K562 (cell line): ENCODE data around the gene B4GALNT3. TPM values are rescaled to one million over a fixed set of nuclear protein-coding genes. Genes with fewer than 3 reads are reported as not detected.

Experiments
- CHD4 ChIP-seq: fragments of 200-600 bp; sonication (generic); IDR thresholded peaks from 3 replicates; pipeline ENCODE4 v1.6.1; 2012; ENCODE audit warnings: low read depth, mild to moderate bottlenecking, mixed read lengths, low read length, inconsistent platforms; ENCODE audit not compliant: insufficient read depth, insufficient replicate concordance, poor library complexity, severe bottlenecking
- POLR2H ChIP-seq: IDR thresholded peaks from 2 replicates; pipeline ENCODE4 v1.6.1; 2016; ENCODE audit warnings: missing genetic modification characterization, low read depth, mild to moderate bottlenecking, control low read depth, missing compliant biosample characterization, moderate library complexity
- ZNF41 ChIP-seq: fragments of 250-450 bp; sonication (Bioruptor Pico); conservative IDR thresholded peaks from 2 replicates; pipeline ENCODE4 v1.4.0; 2020; ENCODE audit warnings: mild to moderate bottlenecking
- ZNF551 ChIP-seq: fragments of 250-450 bp; sonication (Bioruptor Pico); IDR thresholded peaks from 2 replicates; pipeline ENCODE4 v1.5.0; 2021; ENCODE audit warnings: mild to moderate bottlenecking, moderate library complexity
- polyA plus RNA-seq, 8 experiments: library from polyadenylated mRNA; depleted of rRNA in 4 of 8; stranded (reverse) in 5 of 8; unstranded in 3 of 8; fragments of >200 nt; fragmentation: Nextera tagmentation in 2 of 8; fragmentation: Illumina TruSeq in 1 of 8; extraction: Ambion mirVana in 2 of 8; extraction: Trizol in 1 of 8; gene quantifications; 2 replicates each; pipeline versions ENCODE4 v1.2.1 to v1.2.3, GENCODE V29; 2011 to 2014; ENCODE audit warnings: inconsistent platforms in 1 of 8, missing spikeins in 1 of 8
- total RNA-seq, 7 experiments: library from RNA; depleted of rRNA in 6 of 7; stranded (reverse); fragments of >200 nt in 6 of 7; fragmentation: Illumina TruSeq in 2 of 7; extraction: Trizol in 2 of 7; gene quantifications; 2 replicates each; pipeline versions ENCODE4 v1.2.1 to v1.2.3, GENCODE V29; 2011 to 2021; ENCODE audit warnings: low replicate concordance in 1 of 7
- TF ChIP-seq, protein P1 (sequence below): fragments of 450-650 bp; IDR thresholded peaks from 2 replicates; pipeline ENCODE4 v1.6.1; 2016; ENCODE audit warnings: mild to moderate bottlenecking, moderate library complexity
- TF ChIP-seq, protein P2 (sequence below): fragments of 450-650 bp; formaldehyde crosslinking; IDR thresholded peaks from 2 replicates; pipeline ENCODE4 v1.4.0; 2022; ENCODE audit warnings: mild to moderate bottlenecking, moderate library complexity
- TF ChIP-seq, protein P3 (sequence below): fragments of 250-450 bp; sonication (Bioruptor Pico); IDR thresholded peaks from 2 replicates; pipeline ENCODE4 v1.4.0; 2020

Gene B4GALNT3
- total and polyA plus RNA-seq, 9 of the 15 experiments (the other 6 are each of a cell fraction or from before 2014, with no cell fraction given): 0.04 to 0.36 (median 0.10) TPM; not detected in 6

DNA sequence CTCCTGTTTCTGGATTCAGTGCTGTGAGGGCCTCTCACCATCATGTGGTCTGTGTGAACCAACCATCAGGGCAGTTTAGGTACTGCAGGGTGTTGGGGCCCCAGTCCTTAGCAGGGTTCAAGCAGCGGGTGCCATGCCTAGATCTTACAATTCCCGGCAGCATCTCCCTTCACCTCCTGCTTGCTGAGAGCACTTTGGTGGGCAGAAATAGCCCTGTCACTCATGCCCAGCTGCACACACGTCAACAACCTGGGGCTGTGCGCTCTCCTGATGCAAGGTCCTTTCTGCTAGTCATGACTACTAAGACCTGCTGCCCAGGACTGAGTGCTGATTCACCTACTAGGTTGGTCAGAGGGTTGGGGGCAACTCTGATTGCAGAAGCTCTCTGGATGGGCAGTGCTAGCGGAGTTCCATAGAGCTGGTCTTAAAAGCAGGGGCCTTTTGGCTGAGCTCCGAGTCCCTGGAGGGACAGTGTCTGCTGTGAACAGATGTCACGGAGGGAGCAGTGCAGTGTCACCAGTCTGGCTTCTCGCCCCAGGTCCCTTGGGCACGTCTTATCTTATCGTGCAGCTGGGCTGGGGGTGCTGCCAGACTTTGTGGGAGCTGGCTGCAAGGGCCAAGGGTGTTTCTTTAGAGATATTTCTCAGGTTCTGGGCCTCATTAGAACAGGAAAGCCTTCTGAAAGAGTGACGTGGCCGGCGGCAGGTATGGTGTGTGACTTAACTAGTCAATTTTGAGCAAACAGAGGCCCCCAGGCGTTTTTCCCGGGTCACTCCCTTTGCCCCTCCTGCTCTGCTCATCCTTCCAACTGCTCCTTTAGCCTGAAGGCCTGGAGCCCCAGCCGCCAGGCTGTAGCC, 131.7 kb downstream of the B4GALNT3 start (continued):
- TF ChIP-seq, protein P1, sequence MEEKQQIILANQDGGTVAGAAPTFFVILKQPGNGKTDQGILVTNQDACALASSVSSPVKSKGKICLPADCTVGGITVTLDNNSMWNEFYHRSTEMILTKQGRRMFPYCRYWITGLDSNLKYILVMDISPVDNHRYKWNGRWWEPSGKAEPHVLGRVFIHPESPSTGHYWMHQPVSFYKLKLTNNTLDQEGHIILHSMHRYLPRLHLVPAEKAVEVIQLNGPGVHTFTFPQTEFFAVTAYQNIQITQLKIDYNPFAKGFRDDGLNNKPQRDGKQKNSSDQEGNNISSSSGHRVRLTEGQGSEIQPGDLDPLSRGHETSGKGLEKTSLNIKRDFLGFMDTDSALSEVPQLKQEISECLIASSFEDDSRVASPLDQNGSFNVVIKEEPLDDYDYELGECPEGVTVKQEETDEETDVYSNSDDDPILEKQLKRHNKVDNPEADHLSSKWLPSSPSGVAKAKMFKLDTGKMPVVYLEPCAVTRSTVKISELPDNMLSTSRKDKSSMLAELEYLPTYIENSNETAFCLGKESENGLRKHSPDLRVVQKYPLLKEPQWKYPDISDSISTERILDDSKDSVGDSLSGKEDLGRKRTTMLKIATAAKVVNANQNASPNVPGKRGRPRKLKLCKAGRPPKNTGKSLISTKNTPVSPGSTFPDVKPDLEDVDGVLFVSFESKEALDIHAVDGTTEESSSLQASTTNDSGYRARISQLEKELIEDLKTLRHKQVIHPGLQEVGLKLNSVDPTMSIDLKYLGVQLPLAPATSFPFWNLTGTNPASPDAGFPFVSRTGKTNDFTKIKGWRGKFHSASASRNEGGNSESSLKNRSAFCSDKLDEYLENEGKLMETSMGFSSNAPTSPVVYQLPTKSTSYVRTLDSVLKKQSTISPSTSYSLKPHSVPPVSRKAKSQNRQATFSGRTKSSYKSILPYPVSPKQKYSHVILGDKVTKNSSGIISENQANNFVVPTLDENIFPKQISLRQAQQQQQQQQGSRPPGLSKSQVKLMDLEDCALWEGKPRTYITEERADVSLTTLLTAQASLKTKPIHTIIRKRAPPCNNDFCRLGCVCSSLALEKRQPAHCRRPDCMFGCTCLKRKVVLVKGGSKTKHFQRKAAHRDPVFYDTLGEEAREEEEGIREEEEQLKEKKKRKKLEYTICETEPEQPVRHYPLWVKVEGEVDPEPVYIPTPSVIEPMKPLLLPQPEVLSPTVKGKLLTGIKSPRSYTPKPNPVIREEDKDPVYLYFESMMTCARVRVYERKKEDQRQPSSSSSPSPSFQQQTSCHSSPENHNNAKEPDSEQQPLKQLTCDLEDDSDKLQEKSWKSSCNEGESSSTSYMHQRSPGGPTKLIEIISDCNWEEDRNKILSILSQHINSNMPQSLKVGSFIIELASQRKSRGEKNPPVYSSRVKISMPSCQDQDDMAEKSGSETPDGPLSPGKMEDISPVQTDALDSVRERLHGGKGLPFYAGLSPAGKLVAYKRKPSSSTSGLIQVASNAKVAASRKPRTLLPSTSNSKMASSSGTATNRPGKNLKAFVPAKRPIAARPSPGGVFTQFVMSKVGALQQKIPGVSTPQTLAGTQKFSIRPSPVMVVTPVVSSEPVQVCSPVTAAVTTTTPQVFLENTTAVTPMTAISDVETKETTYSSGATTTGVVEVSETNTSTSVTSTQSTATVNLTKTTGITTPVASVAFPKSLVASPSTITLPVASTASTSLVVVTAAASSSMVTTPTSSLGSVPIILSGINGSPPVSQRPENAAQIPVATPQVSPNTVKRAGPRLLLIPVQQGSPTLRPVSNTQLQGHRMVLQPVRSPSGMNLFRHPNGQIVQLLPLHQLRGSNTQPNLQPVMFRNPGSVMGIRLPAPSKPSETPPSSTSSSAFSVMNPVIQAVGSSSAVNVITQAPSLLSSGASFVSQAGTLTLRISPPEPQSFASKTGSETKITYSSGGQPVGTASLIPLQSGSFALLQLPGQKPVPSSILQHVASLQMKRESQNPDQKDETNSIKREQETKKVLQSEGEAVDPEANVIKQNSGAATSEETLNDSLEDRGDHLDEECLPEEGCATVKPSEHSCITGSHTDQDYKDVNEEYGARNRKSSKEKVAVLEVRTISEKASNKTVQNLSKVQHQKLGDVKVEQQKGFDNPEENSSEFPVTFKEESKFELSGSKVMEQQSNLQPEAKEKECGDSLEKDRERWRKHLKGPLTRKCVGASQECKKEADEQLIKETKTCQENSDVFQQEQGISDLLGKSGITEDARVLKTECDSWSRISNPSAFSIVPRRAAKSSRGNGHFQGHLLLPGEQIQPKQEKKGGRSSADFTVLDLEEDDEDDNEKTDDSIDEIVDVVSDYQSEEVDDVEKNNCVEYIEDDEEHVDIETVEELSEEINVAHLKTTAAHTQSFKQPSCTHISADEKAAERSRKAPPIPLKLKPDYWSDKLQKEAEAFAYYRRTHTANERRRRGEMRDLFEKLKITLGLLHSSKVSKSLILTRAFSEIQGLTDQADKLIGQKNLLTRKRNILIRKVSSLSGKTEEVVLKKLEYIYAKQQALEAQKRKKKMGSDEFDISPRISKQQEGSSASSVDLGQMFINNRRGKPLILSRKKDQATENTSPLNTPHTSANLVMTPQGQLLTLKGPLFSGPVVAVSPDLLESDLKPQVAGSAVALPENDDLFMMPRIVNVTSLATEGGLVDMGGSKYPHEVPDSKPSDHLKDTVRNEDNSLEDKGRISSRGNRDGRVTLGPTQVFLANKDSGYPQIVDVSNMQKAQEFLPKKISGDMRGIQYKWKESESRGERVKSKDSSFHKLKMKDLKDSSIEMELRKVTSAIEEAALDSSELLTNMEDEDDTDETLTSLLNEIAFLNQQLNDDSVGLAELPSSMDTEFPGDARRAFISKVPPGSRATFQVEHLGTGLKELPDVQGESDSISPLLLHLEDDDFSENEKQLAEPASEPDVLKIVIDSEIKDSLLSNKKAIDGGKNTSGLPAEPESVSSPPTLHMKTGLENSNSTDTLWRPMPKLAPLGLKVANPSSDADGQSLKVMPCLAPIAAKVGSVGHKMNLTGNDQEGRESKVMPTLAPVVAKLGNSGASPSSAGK: no peak
- TF ChIP-seq, protein P2, sequence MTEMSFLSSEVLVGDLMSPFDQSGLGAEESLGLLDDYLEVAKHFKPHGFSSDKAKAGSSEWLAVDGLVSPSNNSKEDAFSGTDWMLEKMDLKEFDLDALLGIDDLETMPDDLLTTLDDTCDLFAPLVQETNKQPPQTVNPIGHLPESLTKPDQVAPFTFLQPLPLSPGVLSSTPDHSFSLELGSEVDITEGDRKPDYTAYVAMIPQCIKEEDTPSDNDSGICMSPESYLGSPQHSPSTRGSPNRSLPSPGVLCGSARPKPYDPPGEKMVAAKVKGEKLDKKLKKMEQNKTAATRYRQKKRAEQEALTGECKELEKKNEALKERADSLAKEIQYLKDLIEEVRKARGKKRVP (CRISPR knock-in tag): peak; percentile 63; the same call in 1 of the 2 replicates
- TF ChIP-seq, protein P3, sequence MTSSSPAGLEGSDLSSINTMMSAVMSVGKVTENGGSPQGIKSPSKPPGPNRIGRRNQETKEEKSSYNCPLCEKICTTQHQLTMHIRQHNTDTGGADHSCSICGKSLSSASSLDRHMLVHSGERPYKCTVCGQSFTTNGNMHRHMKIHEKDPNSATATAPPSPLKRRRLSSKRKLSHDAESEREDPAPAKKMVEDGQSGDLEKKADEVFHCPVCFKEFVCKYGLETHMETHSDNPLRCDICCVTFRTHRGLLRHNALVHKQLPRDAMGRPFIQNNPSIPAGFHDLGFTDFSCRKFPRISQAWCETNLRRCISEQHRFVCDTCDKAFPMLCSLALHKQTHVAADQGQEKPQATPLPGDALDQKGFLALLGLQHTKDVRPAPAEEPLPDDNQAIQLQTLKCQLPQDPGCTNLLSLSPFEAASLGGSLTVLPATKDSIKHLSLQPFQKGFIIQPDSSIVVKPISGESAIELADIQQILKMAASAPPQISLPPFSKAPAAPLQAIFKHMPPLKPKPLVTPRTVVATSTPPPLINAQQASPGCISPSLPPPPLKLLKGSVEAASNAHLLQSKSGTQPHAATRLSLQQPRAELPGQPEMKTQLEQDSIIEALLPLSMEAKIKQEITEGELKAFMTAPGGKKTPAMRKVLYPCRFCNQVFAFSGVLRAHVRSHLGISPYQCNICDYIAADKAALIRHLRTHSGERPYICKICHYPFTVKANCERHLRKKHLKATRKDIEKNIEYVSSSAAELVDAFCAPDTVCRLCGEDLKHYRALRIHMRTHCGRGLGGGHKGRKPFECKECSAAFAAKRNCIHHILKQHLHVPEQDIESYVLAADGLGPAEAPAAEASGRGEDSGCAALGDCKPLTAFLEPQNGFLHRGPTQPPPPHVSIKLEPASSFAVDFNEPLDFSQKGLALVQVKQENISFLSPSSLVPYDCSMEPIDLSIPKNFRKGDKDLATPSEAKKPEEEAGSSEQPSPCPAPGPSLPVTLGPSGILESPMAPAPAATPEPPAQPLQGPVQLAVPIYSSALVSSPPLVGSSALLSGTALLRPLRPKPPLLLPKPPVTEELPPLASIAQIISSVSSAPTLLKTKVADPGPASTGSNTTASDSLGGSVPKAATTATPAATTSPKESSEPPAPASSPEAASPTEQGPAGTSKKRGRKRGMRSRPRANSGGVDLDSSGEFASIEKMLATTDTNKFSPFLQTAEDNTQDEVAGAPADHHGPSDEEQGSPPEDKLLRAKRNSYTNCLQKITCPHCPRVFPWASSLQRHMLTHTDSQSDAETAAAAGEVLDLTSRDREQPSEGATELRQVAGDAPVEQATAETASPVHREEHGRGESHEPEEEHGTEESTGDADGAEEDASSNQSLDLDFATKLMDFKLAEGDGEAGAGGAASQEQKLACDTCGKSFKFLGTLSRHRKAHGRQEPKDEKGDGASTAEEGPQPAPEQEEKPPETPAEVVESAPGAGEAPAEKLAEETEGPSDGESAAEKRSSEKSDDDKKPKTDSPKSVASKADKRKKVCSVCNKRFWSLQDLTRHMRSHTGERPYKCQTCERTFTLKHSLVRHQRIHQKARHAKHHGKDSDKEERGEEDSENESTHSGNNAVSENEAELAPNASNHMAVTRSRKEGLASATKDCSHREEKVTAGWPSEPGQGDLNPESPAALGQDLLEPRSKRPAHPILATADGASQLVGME: no peak
- no peak for TF ChIP-seq POLR2H (tag)
- no peak for TF ChIP-seq ZNF551
- no peak for TF ChIP-seq CHD4
- TF ChIP-seq ZNF41 (CRISPR knock-in tag): peak; percentile 22; the same call in 1 of the 2 replicates
